Pons (tissue), 1 donor: ENCODE results near the gene MS4A7.
A peak's percentile ranks its signal among the peaks of the same experiment; 100 is the strongest.
"Not testable (repeated sequence)": the region's sequence is repeated elsewhere in the genome, so short reads cannot be mapped to it uniquely, and the experiment has no call there.

Experiments used
- DNase-seq: peaks from one replicate; pipeline ENCODE4 v3.0.0-alpha.2; 2016; ENCODE audit warnings: low spot score

The MS4A7 gene

GRCh38 chr11:60378354-60378753 lies at the start of gene MS4A7:
Gene MS4A7 (plus strand): TSS chr11:60378532. CDS start chr11:60383142, 4,610 bp downstream.
- peak; percentile 82 for DNase-seq

GRCh38 chr11:60332846-60333245 lies 45.5 kb upstream of the MS4A7 start:
- peak; percentile 46 for DNase-seq

- peak; percentile 65 for DNase-seq
Observed at GRCh38 chr11:60334005-60334620, 44.2 kb upstream of the MS4A7 start.

GRCh38 chr11:60336767-60337391 lies 41.5 kb upstream of the MS4A7 start:
- DNase-seq = no peak

- no peak for DNase-seq
Observed at GRCh38 chr11:60338053-60338452, 40.3 kb upstream of the MS4A7 start.

- DNase-seq = no peak
Observed at GRCh38 chr11:60339356-60339755, 39.0 kb upstream of the MS4A7 start.

GRCh38 chr11:60343094-60343704 lies 35.1 kb upstream of the MS4A7 start:
- no peak for DNase-seq

- DNase-seq = no peak
Observed at GRCh38 chr11:60344146-60344545, 34.2 kb upstream of the MS4A7 start.

GRCh38 chr11:60345489-60345888 lies 32.8 kb upstream of the MS4A7 start:
- no peak for DNase-seq

- no peak for DNase-seq
Observed at GRCh38 chr11:60347084-60347797, 31.1 kb upstream of the MS4A7 start.

- DNase-seq = no peak
Observed at GRCh38 chr11:60348116-60348515, 30.2 kb upstream of the MS4A7 start.

- peak; percentile 59 for DNase-seq
Observed at GRCh38 chr11:60349990-60350389, 28.3 kb upstream of the MS4A7 start.

- no peak for DNase-seq
Observed at GRCh38 chr11:60357771-60358170, 20.6 kb upstream of the MS4A7 start.

- no peak for DNase-seq
Observed at GRCh38 chr11:60360621-60361020, 17.7 kb upstream of the MS4A7 start.

GRCh38 chr11:60362241-60362640 lies 16.1 kb upstream of the MS4A7 start:
- no peak for DNase-seq

GRCh38 chr11:60363542-60364470 lies 14.5 kb upstream of the MS4A7 start:
- peak; percentile 87 for DNase-seq

- not testable (repeated sequence) for DNase-seq
Observed at GRCh38 chr11:60366262-60366904, 11.9 kb upstream of the MS4A7 start.

- DNase-seq = no peak
Observed at GRCh38 chr11:60367009-60367408, 11.3 kb upstream of the MS4A7 start.

GRCh38 chr11:60367896-60368295 lies 10.4 kb upstream of the MS4A7 start:
- no peak for DNase-seq

GRCh38 chr11:60370252-60370810 lies 8.0 kb upstream of the MS4A7 start:
- DNase-seq = no peak

GRCh38 chr11:60370811-60371298 lies 7.5 kb upstream of the MS4A7 start:
- DNase-seq = no peak
